A673 (cell line): ENCODE results near the gene CFAP61.

ENCODE experiments used
- CTCF ChIP-seq: fragments of 300-800, 200-600 bp; sonication (generic); conservative IDR thresholded peaks from 2 replicates; pipeline ENCODE4 v1.5.1; 2017; ENCODE audit warnings: low read depth, mild to moderate bottlenecking, antibody characterized with exemption, low read length, moderate library complexity, mixed read lengths
- EZH2 ChIP-seq: fragments of 200-600 bp; sonication (generic); IDR thresholded peaks from 2 replicates; pipeline ENCODE4 v1.6.1; 2017; ENCODE audit warnings: borderline replicate concordance, low read depth, mild to moderate bottlenecking, mixed read lengths, antibody characterized with exemption, low read length; ENCODE audit not compliant: poor library complexity, severe bottlenecking

GRCh38 chr20:20289331-20289730 is 237.0 kb downstream of the CFAP61 start:
- TF ChIP-seq CTCF (no peak), EZH2 (no peak)
